A673 (cell line): ENCODE results near the gene MYL11. TPM values are rescaled to one million over a fixed set of nuclear protein-coding genes. Genes with fewer than 3 reads are reported as not detected.

Experiments used
- BruUV-seq: library from RNA; stranded (reverse); fragments of 400-500 nt; replicated peaks from 2 replicates; lab custom pipeline; 2021; lab: Mats Ljungman, UMichigan
- CTCF ChIA-PET: fragments of 300-600 bp; sonication (Branson Sonifier 250); formaldehyde crosslinking; loops from one replicate; lab custom pipeline; 2022; ENCODE audit warnings: antibody characterized with exemption; lab: Charles Lee
- POLR2A ChIA-PET: fragments of 300-600 bp; sonication (Branson Sonifier 250); formaldehyde crosslinking; loops from one replicate; lab custom pipeline; 2022; ENCODE audit warnings: antibody characterized with exemption; ENCODE audit not compliant: low non-redundant PET; lab: Charles Lee
- DNase-seq: peaks from one replicate; pipeline ENCODE4 v3.0.0-alpha.2; 2015; ENCODE audit warnings: low spot score
- H3K27ac ChIP-seq: fragments of 200-600 bp; sonication (generic); 2 replicates; pipeline ENCODE4 v1.5.1; 2016; ENCODE audit warnings: mixed run types, low read depth, mild to moderate bottlenecking, mixed read lengths, antibody characterized with exemption, low read length; ENCODE audit not compliant: poor library complexity, severe bottlenecking
- H3K27me3 ChIP-seq: fragments of 200-600 bp; sonication (generic); replicated peaks from 2 replicates; pipeline ENCODE4 v1.6.1; 2017; ENCODE audit warnings: mixed run types, low read depth, mild to moderate bottlenecking, mixed read lengths, antibody characterized with exemption, low read length; ENCODE audit not compliant: insufficient read depth, poor library complexity
- H3K36me3 ChIP-seq: fragments of 200-600 bp; sonication (generic); 2 replicates; pipeline ENCODE4 v1.6.1; 2016; ENCODE audit warnings: mixed run types, mild to moderate bottlenecking, mixed read lengths, antibody characterized with exemption, low read length; ENCODE audit not compliant: insufficient read depth, poor library complexity, severe bottlenecking
- H3K4me1 ChIP-seq: fragments of 200-600 bp; sonication (generic); 2 replicates; pipeline ENCODE4 v1.6.1; 2017; ENCODE audit warnings: mixed run types, mild to moderate bottlenecking, mixed read lengths, antibody characterized with exemption, low read length; ENCODE audit not compliant: insufficient read depth, poor library complexity, severe bottlenecking
- H3K4me3 ChIP-seq: fragments of 200-600 bp; sonication (generic); 2 replicates; pipeline ENCODE4 v1.5.1; 2016; ENCODE audit warnings: low read depth, mixed run types, mild to moderate bottlenecking, mixed read lengths, low read length; ENCODE audit not compliant: poor library complexity, severe bottlenecking
- H3K9me3 ChIP-seq: fragments of 200-600 bp; sonication (generic); 2 replicates; pipeline ENCODE4 v1.6.1; 2016; ENCODE audit warnings: mixed run types, low read depth, mild to moderate bottlenecking, mixed read lengths, antibody characterized with exemption, low read length; ENCODE audit not compliant: poor library complexity, severe bottlenecking
- CTCF ChIP-seq: fragments of 300-800, 200-600 bp; sonication (generic); conservative IDR thresholded peaks from 2 replicates; pipeline ENCODE4 v1.5.1; 2017; ENCODE audit warnings: low read depth, mild to moderate bottlenecking, antibody characterized with exemption, low read length, moderate library complexity, mixed read lengths
- EZH2 ChIP-seq: fragments of 200-600 bp; sonication (generic); IDR thresholded peaks from 2 replicates; pipeline ENCODE4 v1.6.1; 2017; ENCODE audit warnings: borderline replicate concordance, low read depth, mild to moderate bottlenecking, mixed read lengths, antibody characterized with exemption, low read length; ENCODE audit not compliant: poor library complexity, severe bottlenecking
- intact Hi-C: fragments of 100-400 bp; cut with micrococcal nuclease; formaldehyde crosslinking; loops from one replicate; pipeline ENCODE4 v1.10.0; 2022; ENCODE audit not compliant: unreplicated experiment
- total RNA-seq: library from RNA; stranded (reverse); gene quantifications from 2 replicates; pipeline ENCODE4 v1.2.3, GENCODE V29; 2021

MYL11 gene
- total RNA-seq, 1 experiment from 2014 or later = not detected

GRCh38 chr16:30407102-30407803, 32.7 kb downstream of the MYL11 start, which contains the start of gene ZNF771:
Gene ZNF771 (plus strand): TSS chr16:30407606. CDS start chr16:30408054, 448 bp downstream.
- Histone ChIP-seq H3K27me3 (no peaks in the 10 kb centered on the region), H3K36me3 (peaks cover 12% of the 10 kb centered on the region), H3K4me3 (peak within 1 kb of the TSS; percentile 96), H3K9me3 (no peaks in the 10 kb centered on the region), H3K4me1 (peaks cover 16% of the 10 kb centered on the region), H3K27ac (peak within 1 kb of the TSS; percentile 93)
- DNase-seq = peak; percentile 93
- intact Hi-C loops = loop anchor here (5.0 kb wide), 2 partner anchors 35 to 285 kb away; partner anchors contain the start of genes MAPK3, MYL11 and TBC1D10B
- no TSS peak for BruUV-seq
- POLR2A ChIA-PET = interaction anchor here (1.0 kb wide), 2 partner anchors 29 to 36 kb away, joined by 3 to 4 read pairs; no protein-coding TSS in a partner anchor
- CTCF ChIA-PET = interaction anchor here (1.1 kb wide), 1 partner anchor 23 kb away, joined by 7 read pairs; the partner anchor contains the start of gene DCTPP1
- TF ChIP-seq CTCF = no peak
- no peak for TF ChIP-seq EZH2

GRCh38 chr16:30407804-30408534, 33.4 kb downstream of the MYL11 start:
- BruUV-seq = no TSS peak
- Histone ChIP-seq H3K27me3 (no peaks in the 10 kb centered on the region), H3K27ac (peak overlapping the region; percentile 93), H3K36me3 (peaks cover 15% of the 10 kb centered on the region), H3K4me1 (peaks cover 16% of the 10 kb centered on the region), H3K9me3 (no peaks in the 10 kb centered on the region), H3K4me3 (peak overlapping the region; percentile 96)
- DNase-seq = peak; percentile 85
- ChIA-PET POLR2A (interaction anchor here (0.9 kb wide), 1 partner anchor 10 kb away, joined by 3 read pairs; no protein-coding TSS in a partner anchor), CTCF (interaction anchor here (0.5 to 1.1 kb wide), 3 partner anchors 9 to 22 kb away, joined by 3 to 12 read pairs (median 7); partner anchors contain the start of gene DCTPP1)
- intact Hi-C loops = loop anchor here (5.0 kb wide), 2 partner anchors 36 to 286 kb away; partner anchors contain the start of genes MAPK3, MYL11 and TBC1D10B
- TF ChIP-seq CTCF (no peak), EZH2 (no peak)
